H1 (cell line): Measurements from ENCODE around the gene ZSCAN25. TPM values are rescaled to one million over a fixed set of nuclear protein-coding genes. Genes with fewer than 3 reads are reported as not detected.

Source experiments
- CTCF ChIA-PET: fragments of 300-600 bp; sonication (Branson Sonifier 250); formaldehyde crosslinking; loops from one replicate; lab custom pipeline; 2021; ENCODE audit not compliant: partially characterized antibody; lab: Charles Lee
- POLR2A ChIA-PET: fragments of 300-600 bp; sonication (Branson Sonifier 250); formaldehyde crosslinking; loops from one replicate; lab custom pipeline; 2021; ENCODE audit warnings: inconsistent platforms; ENCODE audit not compliant: partially characterized antibody; lab: Charles Lee
- DNase-seq, 2 experiments: peaks; one replicate each; pipeline versions ENCODE4 v3.0.0 to v3.0.0-alpha.2; 2010 to 2022; ENCODE audit warnings: low spot score in 2 of 2, low read depth in 1 of 2, mixed read lengths in 1 of 2
- FAIRE-seq: peaks from 2 replicates; lab custom pipeline; 2011; peaks lifted over from hg19 to GRCh38; lab: Jason Lieb, UNC
- H2AFZ ChIP-seq: 2 replicates; pipeline ENCODE4 v1.8.1; 2012; ENCODE audit warnings: low read length, inconsistent platforms
- H2AK5ac ChIP-seq: 2 replicates; pipeline ENCODE4 v1.6.1; 2013; ENCODE audit warnings: low read depth, low read length
- H2BK120ac ChIP-seq: replicated peaks from 2 replicates; pipeline ENCODE3; 2013; ENCODE audit warnings: low read depth, low read length, inconsistent platforms
- H2BK12ac ChIP-seq: 2 replicates; pipeline ENCODE4 v1.6.1; 2013; ENCODE audit warnings: low read depth, low read length
- H2BK15ac ChIP-seq: 2 replicates; pipeline ENCODE4 v1.6.1; 2013; ENCODE audit warnings: low read length
- H2BK20ac ChIP-seq: 2 replicates; pipeline ENCODE4 v1.6.1; 2013; ENCODE audit warnings: low read length
- H2BK5ac ChIP-seq: 2 replicates; pipeline ENCODE4 v1.6.1; 2013; ENCODE audit warnings: low read depth, low read length
- H3K14ac ChIP-seq: 2 replicates; pipeline ENCODE4 v1.6.1; 2013; ENCODE audit warnings: inconsistent platforms; ENCODE audit not compliant: insufficient read length
- H3K18ac ChIP-seq: 2 replicates; pipeline ENCODE4 v1.6.1; 2013; ENCODE audit warnings: low read length; ENCODE audit errors: extremely low read depth
- H3K23ac ChIP-seq: 2 replicates; pipeline ENCODE4 v1.6.1; 2013; ENCODE audit warnings: inconsistent platforms; ENCODE audit not compliant: insufficient read length
- H3K23me2 ChIP-seq: 2 replicates; pipeline ENCODE4 v1.6.1; 2013; ENCODE audit warnings: low read depth, low read length
- H3K27ac ChIP-seq: 2 replicates; pipeline ENCODE4 v1.6.1; 2011; ENCODE audit warnings: low read depth, low read length, inconsistent platforms
- H3K27me3 ChIP-seq, 4 experiments: replicated peaks in 1 of 4; 1 replicate in 1 of 4; 2 replicates in 3 of 4; pipeline versions ENCODE4 v1.6.1 to v1.8.1; 2011 to 2013; ENCODE audit warnings: low read length in 3 of 4, mild to moderate bottlenecking in 3 of 4, inconsistent platforms in 2 of 4, mixed read lengths in 2 of 4, moderate library complexity in 1 of 4; ENCODE audit not compliant: control insufficient read depth in 3 of 4, insufficient read depth in 3 of 4; ENCODE audit errors: extremely low read depth in 1 of 4
- H3K36me3 ChIP-seq, 4 experiments: 2 replicates each; pipeline versions ENCODE4 v1.6.1 to v1.8.1; 2011 to 2013; ENCODE audit warnings: mild to moderate bottlenecking in 4 of 4, low read length in 3 of 4, moderate library complexity in 2 of 4, control low read depth in 1 of 4, inconsistent platforms in 1 of 4; ENCODE audit not compliant: insufficient read depth in 4 of 4, control insufficient read depth in 2 of 4
- H3K4ac ChIP-seq: replicated peaks from 2 replicates; pipeline ENCODE3; 2013; ENCODE audit warnings: low read length, low read depth, mixed read lengths, inconsistent platforms; ENCODE audit not compliant: insufficient read length
- H3K4me1 ChIP-seq, 4 experiments: replicated peaks in 1 of 4; 1 replicate in 1 of 4; 2 replicates in 3 of 4; pipeline versions ENCODE4 v1.6.1 to v1.8.1; 2011 to 2013; ENCODE audit warnings: low read length in 3 of 4, inconsistent platforms in 2 of 4, mixed read lengths in 1 of 4; ENCODE audit not compliant: insufficient read depth in 4 of 4, control insufficient read depth in 3 of 4
- H3K4me2 ChIP-seq, 2 experiments: 2 replicates each; pipeline versions ENCODE4 v1.6.1 to v1.8.1; 2011 to 2013; ENCODE audit warnings: low read depth in 2 of 2, low read length in 2 of 2, control low read depth in 1 of 2, inconsistent platforms in 1 of 2, mild to moderate bottlenecking in 1 of 2; ENCODE audit not compliant: insufficient read depth in 1 of 2
- H3K4me3 ChIP-seq, 4 experiments: fragments of 200-600, 300-600 bp in 1 of 4; sonication (generic), shearing (Covaris generic), sonication (Bioruptor Twin) in 1 of 4; 2 replicates each; pipeline versions ENCODE4 v1.5.1 to v1.8.1; 2011 to 2016; ENCODE audit warnings: low read length in 4 of 4, low read depth in 3 of 4, control low read depth in 2 of 4, inconsistent platforms in 2 of 4, mild to moderate bottlenecking in 2 of 4, mixed read lengths in 1 of 4, moderate library complexity in 1 of 4; ENCODE audit not compliant: insufficient read depth in 2 of 4; ENCODE audit errors: extremely low read depth in 1 of 4
- H3K56ac ChIP-seq: replicated peaks from 2 replicates; pipeline ENCODE3; 2013; ENCODE audit warnings: low read depth, mild to moderate bottlenecking, mixed read lengths, low read length, inconsistent platforms; ENCODE audit not compliant: insufficient read length
- H3K79me1 ChIP-seq: 2 replicates; pipeline ENCODE4 v1.6.1; 2013; ENCODE audit warnings: low read depth, low read length, control low read depth
- H3K79me2 ChIP-seq, 2 experiments: 2 replicates each; pipeline versions ENCODE4 v1.6.1 to v1.8.1; 2012 to 2013; ENCODE audit warnings: low read length in 2 of 2, mild to moderate bottlenecking in 2 of 2, inconsistent platforms in 1 of 2; ENCODE audit not compliant: insufficient read depth in 2 of 2, control insufficient read depth in 1 of 2
- H3K9ac ChIP-seq, 4 experiments: replicated peaks in 1 of 4; 1 replicate in 1 of 4; 2 replicates in 3 of 4; pipeline versions ENCODE4 v1.6.1 to v1.8.1; 2011 to 2013; ENCODE audit warnings: low read depth in 3 of 4, low read length in 3 of 4, control low read depth in 2 of 4, mild to moderate bottlenecking in 2 of 4, moderate library complexity in 2 of 4, inconsistent platforms in 1 of 4; ENCODE audit errors: extremely low read depth in 1 of 4
- H3K9me3 ChIP-seq, 2 experiments: 2 replicates each; pipeline versions ENCODE4 v1.6.1 to v1.8.1; 2012 to 2013; ENCODE audit warnings: mild to moderate bottlenecking in 2 of 2, moderate library complexity in 2 of 2, control low read depth in 1 of 2, inconsistent platforms in 1 of 2, low read depth in 1 of 2, low read length in 1 of 2, mixed read lengths in 1 of 2; ENCODE audit not compliant: insufficient read depth in 2 of 2
- H4K20me1 ChIP-seq, 2 experiments: replicated peaks in 1 of 2; 2 replicates each; pipeline versions ENCODE3 to v1.8.1; 2011 to 2013; ENCODE audit warnings: inconsistent platforms in 2 of 2, low read length in 2 of 2, mild to moderate bottlenecking in 1 of 2; ENCODE audit not compliant: insufficient read depth in 2 of 2, control insufficient read depth in 1 of 2
- H4K5ac ChIP-seq: 2 replicates; pipeline ENCODE4 v1.6.1; 2013; ENCODE audit warnings: low read length, low read depth, mixed read lengths, inconsistent platforms; ENCODE audit not compliant: insufficient read length
- H4K8ac ChIP-seq: 2 replicates; pipeline ENCODE4 v1.8.0; 2013; ENCODE audit warnings: mild to moderate bottlenecking, moderate library complexity, low read length, inconsistent platforms; ENCODE audit not compliant: insufficient read depth; ENCODE audit errors: extremely low read depth
- H4K91ac ChIP-seq: replicated peaks from 2 replicates; pipeline ENCODE3; 2013; ENCODE audit warnings: low read length, mixed read lengths, inconsistent platforms; ENCODE audit not compliant: insufficient read length
- ASH2L ChIP-seq: fragments of 200-600, 300-600 bp; sonication (generic); IDR thresholded peaks from one replicate; pipeline ENCODE4 v1.7.1; 2017; ENCODE audit warnings: low read length
- BACH1 ChIP-seq: IDR thresholded peaks from 2 replicates; pipeline ENCODE4 v1.6.1; 2012; ENCODE audit warnings: low read length, improper control_type of control experiment
- BCL11A ChIP-seq, 2 experiments: IDR thresholded peaks; one replicate each; pipeline ENCODE4 v1.6.1; 2011; ENCODE audit warnings: low read depth in 2 of 2, low read length in 2 of 2, mild to moderate bottlenecking in 2 of 2
- HDAC6 ChIP-seq: IDR thresholded peaks from one replicate; pipeline ENCODE4 v1.7.1; 2012; ENCODE audit warnings: low read depth, mild to moderate bottlenecking, inconsistent platforms, low read length, moderate library complexity
- NANOG ChIP-seq: IDR thresholded peaks from 2 replicates; pipeline ENCODE4 v1.6.1; 2011; ENCODE audit warnings: low read length, low read depth, mild to moderate bottlenecking, inconsistent platforms; ENCODE audit not compliant: insufficient read depth, poor library complexity, severe bottlenecking
- POLR2AphosphoS5 ChIP-seq: IDR thresholded peaks from 2 replicates; pipeline ENCODE4 v1.6.1; 2011; ENCODE audit warnings: low read depth, low read length
- POU5F1 ChIP-seq: IDR thresholded peaks from 2 replicates; pipeline ENCODE4 v1.6.1; 2011; ENCODE audit warnings: low read depth, mild to moderate bottlenecking, low read length, moderate library complexity
- SAP30 ChIP-seq: fragments of 300-600 bp; sonication (generic); IDR thresholded peaks from 2 replicates; pipeline ENCODE4 v1.7.1; 2012; ENCODE audit warnings: low read length, moderate library complexity, mild to moderate bottlenecking, inconsistent platforms; ENCODE audit not compliant: insufficient read depth, insufficient replicate concordance
- WGBS, 2 experiments: shearing (Covaris generic) in 1 of 2; methylation state at CpG; one replicate each; pipeline versions ENCODE4 v1.1.6 to v1.1.7; 2013 to 2015; ENCODE audit warnings: low lambda C conversion rate in 2 of 2, mixed read lengths in 2 of 2, inconsistent platforms in 1 of 2, low coverage in 1 of 2, missing lambda C conversion rate in 1 of 2; ENCODE audit not compliant: insufficient replicate concordance in 2 of 2, insufficient coverage in 1 of 2, insufficient read length in 1 of 2; ENCODE audit errors: extremely low coverage in 1 of 2, missing lambda C conversion rate in 1 of 2; 5-methylcytosine and 5-hydroxymethylcytosine counted together
- polyA plus RNA-seq, 7 experiments: library from polyadenylated mRNA; depleted of rRNA in 3 of 7; stranded (reverse) in 5 of 7; unstranded in 2 of 7; fragments of >200 nt in 5 of 7; fragments of 200-250 nt in 2 of 7; gene quantifications; 1 replicate in 5 of 7; 2 replicates in 1 of 7; 4 replicates in 1 of 7; pipeline versions ENCODE4 v1.2.1 to v1.2.3, GENCODE V29; 2011 to 2013; ENCODE audit warnings: missing spikeins in 2 of 7, mixed read lengths in 2 of 7
- total RNA-seq: library from RNA; stranded (reverse); fragmentation: NEBNext Ultra II Directional; extraction: Animal tissue kit (Norgen Biotek cat#: 25700); gene quantifications from 2 replicates; pipeline ENCODE4 v1.2.1, GENCODE V29; 2021

Gene ZSCAN25
- total and polyA plus RNA-seq, 2 of the 8 experiments (the other 6 are each of a cell fraction or from before 2014, with no cell fraction given), result 10.1 to 18.6 TPM

GRCh38 chr7:99631295-99632109 lies 14.8 kb downstream of the ZSCAN25 start:
- Histone ChIP-seq H3K9ac (no peak overlapping the region), H3K14ac (no peak overlapping the region), H2BK5ac (no peak overlapping the region), H4K5ac (no peak overlapping the region), H4K20me1 (peaks cover 0 to 3% of the 10 kb centered on the region in 2 experiments), H3K56ac (no peak overlapping the region), H2BK20ac (no peak overlapping the region), H4K91ac (no peak overlapping the region), H2AFZ (no peak overlapping the region), H3K27me3 (no peaks in the 10 kb centered on the region), H3K36me3 (peaks cover 8 to 47% (median 16%) of the 10 kb centered on the region in 4 experiments), H2BK15ac (no peak overlapping the region), H3K79me2 (0 out of 4 replicates have a peak, but pooled peaks cover 0 to 4% of the 10 kb centered on the region in 2 experiments), H3K4me1 (peaks cover 10 to 26% (median 18%) of the 10 kb centered on the region in 4 experiments), H3K4me3 (no peak overlapping the region), H3K23me2 (no peaks in the 10 kb centered on the region), H3K4ac (no peak overlapping the region), H2BK120ac (no peak overlapping the region), H2AK5ac (no peak overlapping the region), H3K18ac (no peak overlapping the region), H2BK12ac (no peak overlapping the region), H4K8ac (no peak overlapping the region), H3K9me3 (no peaks in the 10 kb centered on the region), H3K79me1 (peaks cover 6% of the 10 kb centered on the region), H3K27ac (no peak overlapping the region), H3K4me2 (peak overlapping the region; percentile 16 to 17; a peak in 1 of 4 replicates), H3K23ac (no peak overlapping the region)
- CTCF ChIA-PET, result interaction anchor here (0.5 to 3.1 kb wide), 17 partner anchors 10 to 1381 kb away, joined by 3 to 10 read pairs (median 4); partner anchors contain the start of genes OR2AE1 and ZSCAN25
- POLR2A ChIA-PET, result interaction anchor here (0.8 to 2.2 kb wide), 7 partner anchors 10 to 313 kb away, joined by 3 to 5 read pairs (median 4); partner anchors contain the start of gene ZSCAN25
- DNase-seq (peak in 1 of 2 experiments; percentile 41), FAIRE-seq (peak; percentile 42)
- 58% methylated on average over 9 of the region's 9 CpGs; no CpG with 5 or more reads in 1 of the 2 experiments for WGBS, 2 experiments
- TF ChIP-seq BCL11A (IDR thresholded peaks at IDR 0.05; ENCODE audit: low read depth in 2 of 2, low read length in 2 of 2) (no peak), ASH2L (no peak), NANOG (no peak), POU5F1 (no peak), HDAC6 (no peak), BACH1 (no peak), POLR2AphosphoS5 (no peak), SAP30 (no peak)
